Cardiac fibroblast (primary cell): Measurements from ENCODE around the gene HOXA13.

Experiments used
- DNase-seq, 2 donors: peaks; one replicate each; pipeline versions ENCODE4 v3.0.0 to v3.0.0-alpha.2; 2010; ENCODE audit warnings: low read depth in 2 of 2
- H3K4me3 ChIP-seq, 2 donors: replicated peaks in 1 of 2; 1 replicate in 1 of 2; 2 replicates in 1 of 2; pipeline ENCODE4 v1.5.1; 2011; ENCODE audit warnings: low read depth in 2 of 2, low read length in 2 of 2, mild to moderate bottlenecking in 2 of 2, moderate library complexity in 1 of 2
- TF ChIP-seq, protein P1 (sequence below): IDR thresholded peaks from one replicate; pipeline ENCODE4 v1.5.1; 2011; ENCODE audit warnings: low read depth, mild to moderate bottlenecking, low read length, inconsistent platforms

Gene HOXA13

GRCh38 chr7:27187475-27188385 lies 12.2 kb downstream of the HOXA13 start:
- TF ChIP-seq, protein P1, sequence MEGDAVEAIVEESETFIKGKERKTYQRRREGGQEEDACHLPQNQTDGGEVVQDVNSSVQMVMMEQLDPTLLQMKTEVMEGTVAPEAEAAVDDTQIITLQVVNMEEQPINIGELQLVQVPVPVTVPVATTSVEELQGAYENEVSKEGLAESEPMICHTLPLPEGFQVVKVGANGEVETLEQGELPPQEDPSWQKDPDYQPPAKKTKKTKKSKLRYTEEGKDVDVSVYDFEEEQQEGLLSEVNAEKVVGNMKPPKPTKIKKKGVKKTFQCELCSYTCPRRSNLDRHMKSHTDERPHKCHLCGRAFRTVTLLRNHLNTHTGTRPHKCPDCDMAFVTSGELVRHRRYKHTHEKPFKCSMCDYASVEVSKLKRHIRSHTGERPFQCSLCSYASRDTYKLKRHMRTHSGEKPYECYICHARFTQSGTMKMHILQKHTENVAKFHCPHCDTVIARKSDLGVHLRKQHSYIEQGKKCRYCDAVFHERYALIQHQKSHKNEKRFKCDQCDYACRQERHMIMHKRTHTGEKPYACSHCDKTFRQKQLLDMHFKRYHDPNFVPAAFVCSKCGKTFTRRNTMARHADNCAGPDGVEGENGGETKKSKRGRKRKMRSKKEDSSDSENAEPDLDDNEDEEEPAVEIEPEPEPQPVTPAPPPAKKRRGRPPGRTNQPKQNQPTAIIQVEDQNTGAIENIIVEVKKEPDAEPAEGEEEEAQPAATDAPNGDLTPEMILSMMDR: no peak
- no peak overlapping the region for H3K4me3 ChIP-seq
- no peak for DNase-seq

DNA sequence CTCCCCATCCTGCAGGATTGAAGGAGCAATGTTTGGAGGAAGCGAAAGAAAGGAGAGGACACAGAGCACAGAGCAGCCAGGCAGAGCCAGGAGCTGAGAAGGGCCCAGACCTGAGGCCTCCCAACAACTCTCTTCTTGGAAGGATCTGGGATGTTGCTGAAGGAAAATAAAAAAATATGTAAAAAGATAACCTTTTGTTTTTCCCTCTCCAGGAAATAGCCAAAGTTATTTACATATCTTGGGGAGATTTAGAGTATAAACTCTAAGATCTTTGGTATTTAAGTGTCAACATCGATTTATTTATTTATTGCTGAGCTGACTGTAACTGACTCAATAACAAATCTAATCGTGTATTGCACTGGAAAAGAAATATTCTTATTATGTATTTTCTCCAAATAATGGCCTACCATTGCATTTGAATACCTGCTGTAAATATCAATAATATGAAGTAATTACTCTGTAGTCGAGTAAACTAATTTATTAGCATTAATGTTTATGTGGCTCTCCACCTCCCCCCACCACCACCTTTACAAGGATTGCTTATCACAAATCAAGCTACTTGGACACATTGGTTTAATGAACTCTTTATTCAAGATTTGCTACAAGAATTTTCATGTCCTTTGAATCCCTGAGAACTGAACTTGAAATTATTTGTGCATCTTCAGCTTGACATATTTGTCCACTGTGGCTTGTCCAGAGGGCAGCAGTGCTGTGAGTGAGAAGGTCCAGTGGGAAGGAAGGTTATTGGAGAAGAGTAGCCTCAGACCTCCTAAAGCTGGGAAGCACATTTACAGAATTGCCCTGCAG lies 13.0 kb downstream of the HOXA13 start:
- TF ChIP-seq, protein P1: no peak
- DNase-seq: no peak
- H3K4me3 ChIP-seq: no peak overlapping the region

GRCh38 chr7:27185854-27186667 lies 13.8 kb downstream of the HOXA13 start:
- no peak overlapping the region for H3K4me3 ChIP-seq
- TF ChIP-seq, protein P1: no peak
- DNase-seq: no peak

- TF ChIP-seq, protein P1: no peak
- DNase-seq: peak; percentile 21 to 49
- peak within 1 kb of the TSS; percentile 29 to 38 for H3K4me3 ChIP-seq
These were observed 14.7 kb downstream of the HOXA13 start, which contains the start of gene HOXA11 for GRCh38 chr7:27185013-27185853. Gene HOXA11 (minus strand): TSS chr7:27185232. CDS start chr7:27185144, 88 bp downstream.

GRCh38 chr7:27184337-27185012 lies 15.4 kb downstream of the HOXA13 start:
- peak overlapping the region; percentile 29 to 38 for H3K4me3 ChIP-seq
- peak; percentile 19 to 26 for DNase-seq
- TF ChIP-seq, protein P1: no peak
